ENCODE data around the gene CYP24A1.

The CYP24A1 gene

DNA sequence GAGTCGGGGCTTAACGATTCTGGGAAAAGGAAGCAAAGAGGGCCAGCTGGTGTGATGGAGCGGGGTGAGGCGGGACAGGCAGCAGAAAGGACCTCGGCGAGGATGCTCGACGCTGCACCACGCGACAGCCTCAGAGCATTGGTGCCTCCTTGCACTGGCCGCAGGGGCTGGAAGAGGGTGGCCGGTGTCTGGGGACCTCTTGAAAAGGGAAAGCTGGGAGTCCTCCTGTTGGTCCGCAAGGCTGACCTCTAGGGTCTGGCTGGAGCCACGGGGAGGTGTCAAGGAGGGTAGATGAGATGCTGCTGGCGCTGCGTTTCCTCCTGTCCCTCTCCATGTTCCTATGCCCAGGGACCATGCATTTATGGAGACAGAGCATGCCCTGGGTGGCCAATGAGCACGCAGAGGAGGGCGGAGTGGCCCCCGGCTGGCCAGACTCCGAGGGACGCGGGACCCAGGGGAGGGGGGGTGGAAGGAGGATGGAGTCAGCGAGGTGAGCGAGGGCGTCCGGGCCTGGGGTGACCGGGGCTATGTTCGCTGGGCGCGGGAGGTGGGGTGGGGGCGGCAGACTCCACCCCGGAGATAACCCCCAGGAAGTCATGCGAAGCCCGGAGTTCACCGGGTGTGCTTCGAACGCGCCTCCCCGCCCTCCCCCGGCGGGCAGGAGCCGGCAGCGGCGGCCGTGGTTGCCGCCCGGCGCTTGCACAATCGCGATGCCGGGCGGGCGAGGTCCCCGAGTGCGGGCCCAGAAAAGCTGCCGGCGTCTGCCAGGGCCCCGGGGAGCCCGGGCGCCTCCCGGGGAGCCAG, at the start of gene CYP24A1:
CYP24A1 (minus strand) TSS at position 334 of the 804 bp plus-strand sequence. CDS start 407 bp downstream, outside the sequence.
- DNase-seq (ENCODE audit: low spot score): no peak

DNA sequence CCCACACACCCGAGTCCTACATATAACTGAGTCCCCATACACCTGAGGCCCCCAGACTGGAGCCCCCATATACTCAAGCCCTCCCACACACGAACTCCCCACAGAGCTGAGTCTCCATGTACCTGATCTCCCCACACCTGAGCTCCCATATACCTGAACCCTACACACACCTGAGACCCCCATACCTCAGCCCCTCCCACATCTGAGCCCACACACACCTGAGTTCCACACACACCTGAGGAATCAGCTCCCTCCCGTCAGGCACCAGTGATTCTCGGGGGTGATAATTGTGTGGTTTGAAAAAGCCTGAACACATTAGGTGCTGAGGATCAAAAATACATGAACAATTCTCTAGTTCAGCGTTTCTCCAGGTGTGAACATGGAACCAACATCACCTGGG, 49.5 kb upstream of the CYP24A1 start:
- DNase-seq (ENCODE audit: low spot score): no peak

DNA sequence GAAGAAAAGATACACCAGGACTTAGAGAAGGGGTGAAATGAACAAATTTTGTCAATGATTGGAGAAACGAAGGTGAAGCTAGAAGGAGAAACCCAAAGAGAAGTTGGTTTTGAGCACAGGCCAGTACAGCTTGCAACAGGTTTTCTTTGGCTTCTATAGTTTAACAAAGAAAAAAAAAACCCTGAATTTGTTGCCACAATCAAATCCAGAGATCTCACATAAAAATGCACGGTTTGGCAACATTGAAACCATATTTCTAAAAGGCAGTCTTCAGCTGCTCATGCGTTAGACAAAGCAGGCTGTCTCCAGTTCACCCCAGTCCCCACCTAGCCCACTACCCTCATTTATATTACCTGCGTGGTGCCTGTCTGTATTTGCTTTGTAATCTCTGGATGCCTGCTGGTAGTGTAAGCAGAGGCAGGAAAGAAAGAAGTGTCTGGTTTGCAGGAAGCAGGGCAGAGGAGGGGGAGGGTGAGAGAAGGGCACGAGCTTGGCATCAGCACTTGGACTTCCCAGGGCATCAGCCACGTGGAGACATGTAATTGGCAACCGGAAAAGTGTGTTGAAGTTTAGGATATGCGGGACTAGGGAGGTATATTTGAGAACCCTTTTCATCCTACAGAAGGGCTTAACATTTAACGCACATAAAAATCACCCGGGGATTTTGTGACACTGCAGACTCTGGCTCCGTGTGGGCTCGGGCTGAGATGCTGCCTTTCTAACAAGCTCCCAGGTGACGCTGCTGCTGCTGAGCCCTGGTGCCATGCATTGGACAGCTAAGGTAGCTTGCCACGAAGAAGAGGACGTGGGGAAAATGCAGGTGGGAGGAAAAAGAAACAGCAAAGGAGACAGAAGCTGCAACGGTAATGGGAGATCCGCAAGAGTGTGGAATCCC, 48.5 kb upstream of the CYP24A1 start:
- DNase-seq (ENCODE audit: low spot score): no peak

DNA sequence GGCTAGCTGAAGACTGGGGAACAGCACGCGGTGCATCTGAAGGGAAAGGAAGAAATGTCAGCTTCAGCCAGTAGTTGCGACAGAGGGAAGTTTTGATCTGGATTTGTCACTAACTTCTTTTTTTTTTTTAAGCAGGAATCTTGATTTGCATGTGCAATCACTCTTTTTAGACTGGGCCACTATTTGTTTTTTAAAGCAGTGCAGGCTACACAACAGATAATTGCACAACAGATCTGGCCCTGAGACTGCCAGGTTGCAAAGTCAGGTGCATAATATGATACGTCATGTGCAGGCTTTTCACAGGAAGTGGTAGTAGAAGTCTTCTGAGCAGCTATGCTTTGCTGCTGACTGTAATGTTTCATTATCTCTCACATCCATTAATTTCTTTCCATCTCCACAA, 47.6 kb upstream of the CYP24A1 start:
- no peak for DNase-seq (ENCODE audit: low spot score)

DNA sequence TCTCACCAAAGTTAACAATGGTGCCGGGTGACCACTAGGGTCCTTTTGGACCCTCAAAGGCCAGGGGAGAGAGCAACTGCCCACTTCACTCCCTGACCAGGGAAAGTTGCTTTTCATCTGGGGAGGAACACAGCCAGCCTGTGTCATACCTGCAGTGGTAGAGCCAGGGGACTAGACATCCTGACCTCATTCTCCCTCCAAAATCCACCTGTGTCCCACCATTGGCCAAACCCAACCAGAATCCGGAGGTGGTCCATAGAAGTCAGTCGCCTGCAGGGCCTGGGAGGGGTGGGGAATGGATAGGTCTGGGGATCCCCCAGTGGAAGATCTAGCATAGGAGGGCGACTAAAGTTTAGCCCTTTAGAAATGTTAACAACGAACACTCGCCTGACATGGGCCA, 46.9 kb upstream of the CYP24A1 start:
- no peak for DNase-seq (ENCODE audit: low spot score)

DNA sequence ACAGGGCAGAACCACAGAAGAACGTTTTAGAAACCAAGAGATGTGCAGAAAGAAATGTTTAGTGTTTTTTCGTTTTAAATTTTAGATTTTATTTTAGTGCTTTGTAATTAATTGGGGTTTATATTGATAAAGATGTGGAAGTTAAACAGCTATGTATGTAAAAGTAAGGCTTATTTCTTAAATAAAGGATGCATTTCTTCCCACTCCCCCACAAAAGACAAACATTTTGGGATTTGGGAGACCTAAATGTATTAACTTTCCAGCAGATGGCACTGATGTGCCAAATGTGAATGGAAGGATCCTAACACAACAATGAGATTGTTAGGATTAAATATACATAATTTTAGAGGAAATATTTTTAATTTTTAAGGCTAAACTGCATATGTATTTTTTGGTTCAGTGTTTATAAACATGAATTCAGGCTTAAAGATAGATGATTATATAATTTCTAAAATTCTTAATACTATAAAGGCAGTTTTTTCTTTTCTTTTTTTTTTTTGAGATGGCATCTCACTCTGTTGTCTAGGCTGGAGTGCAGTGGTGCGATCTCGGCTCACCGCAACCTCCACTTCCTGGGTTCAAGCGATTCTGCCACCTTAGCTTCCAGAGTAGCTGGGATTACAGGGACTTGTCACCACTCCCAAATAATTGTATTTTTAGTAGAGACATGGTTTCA, 46.1 kb upstream of the CYP24A1 start:
- no peak for DNase-seq (ENCODE audit: low spot score)

DNA sequence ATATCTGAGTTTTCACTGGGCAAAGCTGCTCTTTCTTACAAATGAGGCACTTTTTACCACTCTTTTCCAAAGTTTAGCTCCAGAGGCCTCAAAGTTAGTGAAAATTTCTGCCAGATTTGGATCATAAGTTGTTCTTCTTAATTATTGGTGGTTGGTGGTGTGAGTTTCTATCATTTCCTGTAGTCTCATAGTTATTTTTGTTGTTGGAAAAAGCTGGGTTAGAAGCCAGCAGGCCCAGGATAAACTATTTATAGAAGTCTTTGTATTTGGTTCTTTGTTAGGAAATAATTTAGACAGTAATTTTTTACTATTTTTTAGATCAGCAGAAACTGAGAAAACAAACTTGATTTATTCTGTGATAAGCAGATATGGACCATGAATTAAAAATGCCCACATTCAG, 44.7 kb upstream of the CYP24A1 start:
- DNase-seq (ENCODE audit: low spot score): no peak

DNA sequence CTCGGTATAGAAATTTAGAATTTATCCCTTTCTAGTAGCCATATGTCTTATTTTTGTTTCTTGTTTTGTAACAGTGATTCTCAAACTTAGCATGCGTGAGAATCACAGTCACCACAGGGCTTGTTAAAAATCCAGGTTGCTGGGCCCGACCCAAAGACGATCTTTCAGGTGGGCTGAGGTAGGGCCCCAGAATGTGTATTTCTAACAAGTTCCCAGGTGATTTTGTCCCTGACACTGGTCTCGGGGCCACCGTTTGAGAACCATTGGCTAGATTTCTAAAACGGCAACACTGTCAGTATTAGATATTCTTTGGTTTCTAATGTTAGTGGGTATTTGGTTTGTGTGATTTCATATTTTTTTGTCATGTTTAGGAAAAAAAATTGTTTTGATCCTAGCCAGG, 44.0 kb upstream of the CYP24A1 start:
- DNase-seq (ENCODE audit: low spot score): no peak

DNA sequence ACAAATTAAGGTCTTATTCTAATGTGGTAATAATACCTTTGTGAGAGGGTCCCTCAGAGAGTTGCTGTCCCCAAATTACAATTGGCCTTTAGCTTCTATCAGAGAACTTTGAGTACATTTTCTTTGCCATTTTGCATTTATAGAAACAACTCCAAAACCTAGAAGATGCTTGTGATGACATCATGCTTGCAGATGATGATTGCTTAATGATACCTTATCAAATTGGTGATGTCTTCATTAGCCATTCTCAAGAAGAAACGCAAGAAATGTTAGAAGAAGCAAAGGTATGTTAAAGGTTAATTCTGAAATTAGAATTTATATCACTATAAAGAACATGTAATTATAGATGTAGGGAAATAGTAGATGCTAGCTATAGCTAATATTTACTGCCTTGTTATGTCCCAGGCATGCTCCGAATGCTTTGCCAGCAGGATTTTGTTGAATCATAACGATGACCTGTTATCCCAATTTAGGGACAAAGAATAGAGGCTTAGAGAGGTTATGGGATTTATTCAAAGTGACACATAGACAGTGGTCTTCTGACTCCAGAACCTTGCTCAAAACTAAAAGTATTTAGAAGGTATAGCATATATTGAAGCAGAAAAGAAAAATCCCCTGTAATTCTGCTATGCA, 41.5 kb upstream of the CYP24A1 start:
- no peak for DNase-seq (ENCODE audit: low spot score)

DNA sequence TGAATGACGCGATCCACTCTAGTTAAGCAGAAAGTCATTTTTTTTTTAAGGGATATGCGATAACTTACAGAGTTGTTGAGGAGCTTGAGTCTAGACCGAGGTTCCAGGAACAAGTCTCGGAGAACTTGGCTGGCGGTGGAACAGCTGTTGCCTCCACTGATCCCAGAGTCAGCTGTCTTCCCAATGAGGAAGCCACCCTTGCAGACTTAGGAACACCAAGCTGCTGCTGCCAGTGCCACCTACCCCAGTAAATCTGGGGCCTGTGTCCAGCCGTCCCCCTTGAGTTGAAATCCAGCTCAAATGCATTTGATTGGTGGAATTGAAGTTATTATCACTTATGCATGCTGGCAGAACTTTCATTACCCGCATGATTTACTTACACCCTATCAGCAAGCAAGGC, 40.8 kb upstream of the CYP24A1 start:
- no peak for DNase-seq (ENCODE audit: low spot score)

DNA sequence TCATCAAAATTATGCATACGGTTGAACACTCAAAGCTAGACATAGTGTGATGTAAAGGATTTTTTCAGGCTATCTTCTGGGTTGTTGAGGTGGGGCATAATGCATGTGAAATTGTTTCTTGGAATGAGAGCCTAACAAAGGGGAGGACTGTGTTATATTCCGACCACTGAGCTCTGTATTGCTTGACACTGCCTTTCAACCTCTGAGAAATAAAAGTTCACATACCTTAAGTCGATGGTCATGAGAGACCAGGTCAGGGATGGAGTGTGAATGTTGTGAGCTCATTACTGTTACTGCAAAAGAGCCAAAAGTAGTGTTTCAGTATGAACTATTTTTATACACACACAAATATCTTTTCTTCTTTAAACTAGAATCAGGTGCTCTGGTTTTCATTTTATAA, 39.1 kb upstream of the CYP24A1 start:
- no peak for DNase-seq (ENCODE audit: low spot score)

DNA sequence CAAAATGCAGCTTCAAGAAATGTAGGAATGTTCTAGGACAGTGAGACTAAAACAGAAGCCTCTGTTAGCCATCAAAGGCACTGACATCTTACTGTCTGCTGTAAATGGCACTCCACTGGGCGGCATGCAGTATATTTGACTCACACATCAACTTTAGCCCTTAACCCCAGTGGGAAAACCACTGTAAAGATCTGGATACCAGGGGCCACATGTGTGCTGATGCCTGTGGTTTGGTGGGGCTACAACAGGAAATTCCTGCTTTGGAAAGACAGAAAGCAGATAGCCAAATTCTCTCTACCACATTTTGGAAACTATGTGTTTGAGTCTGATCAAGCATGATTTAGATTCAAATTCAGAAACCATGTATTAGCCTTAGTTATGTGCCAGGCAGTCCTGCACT, 38.4 kb upstream of the CYP24A1 start:
- no peak for DNase-seq (ENCODE audit: low spot score)

DNA sequence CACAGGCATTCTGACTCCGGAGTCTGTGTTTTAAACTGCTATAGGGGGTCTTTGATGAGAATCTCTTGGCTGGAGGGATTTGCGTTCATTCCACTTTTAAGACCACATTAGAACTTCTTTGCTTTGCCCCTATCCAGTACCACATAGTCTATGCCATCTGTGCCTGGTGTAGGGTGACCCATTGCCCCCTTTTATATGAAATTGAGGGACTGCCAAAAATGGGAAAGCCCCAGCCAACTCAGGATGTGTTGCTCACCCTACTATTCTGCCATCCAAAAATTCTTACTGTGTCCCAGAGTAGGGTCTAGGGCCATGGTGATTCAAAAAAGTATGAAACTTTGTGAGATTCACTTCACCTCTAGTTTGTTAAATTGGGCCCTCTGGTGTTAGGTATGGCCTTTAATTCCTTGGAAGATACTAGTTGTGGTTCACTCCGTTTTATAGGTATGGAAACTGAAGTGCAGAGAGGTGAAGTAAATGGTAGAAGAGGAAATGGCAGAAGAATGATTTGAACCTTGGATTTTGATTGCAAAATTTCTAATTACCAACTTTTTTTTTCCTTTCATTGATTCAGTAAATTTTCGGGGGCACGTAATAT, 35.5 kb upstream of the CYP24A1 start:
- no peak for DNase-seq (ENCODE audit: low spot score)

DNA sequence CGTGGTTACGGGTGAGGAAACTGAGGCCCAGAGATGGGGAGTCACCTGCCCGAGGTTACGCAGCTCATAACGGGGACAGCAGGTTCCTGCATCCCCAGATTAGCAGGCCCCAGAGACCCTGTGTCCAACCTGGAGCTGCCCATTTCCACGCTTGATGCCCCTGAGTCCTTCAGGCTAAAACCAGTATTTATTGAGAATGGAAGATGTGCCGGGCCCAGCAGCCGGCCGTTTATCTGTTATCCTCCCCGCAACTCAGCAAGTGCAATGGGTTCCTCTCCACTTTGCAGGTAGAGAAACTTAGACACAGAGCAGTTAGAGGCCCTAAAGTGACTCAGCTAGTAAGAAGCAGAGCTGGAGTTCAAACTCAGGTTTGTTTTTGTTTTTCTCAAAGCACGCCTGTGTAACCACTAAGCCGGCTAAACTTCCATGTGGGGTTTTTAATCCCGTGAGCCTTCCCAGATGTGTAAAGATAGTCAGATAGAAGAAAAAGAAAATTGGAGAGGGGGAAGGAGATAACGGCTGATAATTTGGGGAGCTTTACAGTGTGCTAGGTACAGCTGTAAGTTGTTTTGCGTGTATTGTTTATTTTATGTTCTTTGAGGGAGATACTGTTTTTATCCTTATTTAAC, 34.9 kb upstream of the CYP24A1 start:
- DNase-seq (ENCODE audit: low spot score): no peak

DNA sequence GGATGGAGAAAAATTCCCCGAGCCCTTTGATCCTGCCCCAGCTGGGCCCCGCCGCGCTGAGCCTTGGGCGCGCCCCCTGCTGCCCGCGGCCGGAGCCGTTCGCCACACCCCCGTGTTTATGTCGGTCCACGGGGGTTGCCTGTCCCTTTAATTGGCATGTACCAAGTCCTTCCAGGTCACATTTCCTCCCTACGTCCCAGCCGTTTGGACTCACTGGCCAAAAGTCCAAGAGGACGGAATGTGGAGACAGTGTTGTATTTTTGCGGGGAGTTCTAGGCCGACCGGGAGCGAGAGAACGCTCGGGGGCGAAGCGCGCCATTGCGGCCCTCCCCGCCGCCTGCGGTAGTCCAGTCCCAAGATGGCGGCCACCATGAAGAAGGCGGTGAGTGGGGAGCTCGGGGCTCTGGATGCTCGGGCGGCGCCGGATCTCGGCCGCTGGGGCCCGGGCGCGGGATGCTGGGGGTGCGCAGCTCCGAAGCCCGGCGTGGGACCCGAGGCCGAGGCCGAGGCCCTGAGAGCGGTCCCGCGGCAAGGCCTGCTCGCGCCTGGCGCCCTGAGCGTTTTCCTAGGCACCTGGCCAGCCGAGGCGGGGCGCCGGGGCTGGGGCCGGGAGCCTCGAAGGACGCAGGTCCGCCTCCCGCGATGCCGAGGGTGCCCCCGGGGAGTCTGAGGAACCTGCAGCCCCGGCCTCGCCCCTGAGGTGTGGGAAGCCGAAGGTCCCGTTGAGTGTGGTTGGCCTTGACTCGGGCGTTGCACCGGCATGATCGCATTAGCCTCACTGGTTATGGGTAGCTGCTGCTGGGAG, 34.2 kb upstream of the CYP24A1 start, which contains the start of gene PFDN4:
PFDN4 (plus strand) TSS at position 345 of the 805 bp plus-strand sequence; CDS start at position 359, 14 bp downstream.
- peak; percentile 92 for DNase-seq (ENCODE audit: low spot score)

DNA sequence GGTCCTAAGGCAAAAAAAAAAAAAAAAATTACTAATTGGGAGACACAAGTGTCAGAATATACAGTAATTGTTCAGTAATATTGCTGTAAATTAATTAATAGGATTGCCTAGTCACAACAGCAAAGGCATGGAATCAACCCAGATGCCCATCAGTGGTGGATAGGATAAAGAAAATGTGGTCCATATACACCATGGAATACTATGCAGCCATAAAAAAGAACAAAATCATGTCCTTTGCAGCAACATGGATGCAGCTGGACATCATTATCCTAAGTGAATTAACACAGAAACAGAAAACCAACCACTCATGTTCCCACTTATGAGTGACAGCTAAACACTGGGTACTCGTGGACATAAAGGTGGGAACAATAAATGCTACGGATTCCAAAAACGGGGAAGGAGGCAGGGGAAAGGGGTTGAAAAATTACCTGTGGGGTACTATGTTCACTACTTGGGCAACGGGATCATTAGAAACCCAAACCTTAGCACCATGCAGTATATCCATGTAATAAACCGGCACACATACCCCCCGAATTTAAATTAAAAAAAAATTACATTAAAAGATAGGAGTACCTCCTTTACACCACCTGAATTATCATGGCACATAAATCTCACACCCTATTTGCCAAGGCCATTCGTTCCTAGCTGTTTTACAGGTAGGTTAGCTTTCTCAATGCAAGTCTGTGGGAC, 33.4 kb upstream of the CYP24A1 start:
- no peak for DNase-seq (ENCODE audit: low spot score)

DNA sequence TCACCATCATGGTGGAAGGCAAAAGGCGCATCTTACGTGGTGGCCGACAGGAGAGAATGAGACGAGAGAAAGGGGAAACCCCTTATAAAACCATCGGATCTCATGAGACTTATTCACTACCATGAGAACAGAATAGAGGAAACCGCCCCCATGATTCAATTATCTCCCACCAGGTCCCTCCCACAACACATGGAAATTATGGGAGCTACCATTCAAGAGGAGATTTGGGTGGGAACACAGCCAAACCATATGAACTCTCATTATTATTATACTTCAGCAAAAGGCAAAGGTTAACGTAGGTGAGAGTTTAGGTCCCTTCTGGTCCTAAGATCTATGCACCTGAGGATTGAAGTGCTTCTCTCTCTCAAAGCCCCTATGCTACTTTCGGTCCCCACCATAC, 31.7 kb upstream of the CYP24A1 start:
- no peak for DNase-seq (ENCODE audit: low spot score)

DNA sequence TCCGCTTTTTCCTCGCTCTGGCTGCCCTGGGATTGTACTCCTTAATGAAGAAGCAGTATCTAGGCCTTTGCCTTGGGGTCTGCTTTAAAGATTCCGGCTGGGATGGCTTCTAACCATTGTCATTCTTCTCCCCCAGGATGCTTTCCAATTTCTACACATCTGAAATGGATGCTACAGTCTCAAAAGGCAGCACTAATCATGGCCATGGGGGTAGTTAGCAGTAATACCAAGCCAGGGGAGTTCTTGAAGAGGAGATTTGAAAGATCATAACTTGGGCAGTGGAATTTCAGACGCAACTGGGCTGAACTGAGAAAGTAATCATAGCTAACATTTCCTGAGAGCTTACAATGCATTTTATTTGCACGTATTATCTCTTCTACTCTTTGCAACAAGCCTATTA, 30.7 kb upstream of the CYP24A1 start:
- no peak for DNase-seq (ENCODE audit: low spot score)

DNA sequence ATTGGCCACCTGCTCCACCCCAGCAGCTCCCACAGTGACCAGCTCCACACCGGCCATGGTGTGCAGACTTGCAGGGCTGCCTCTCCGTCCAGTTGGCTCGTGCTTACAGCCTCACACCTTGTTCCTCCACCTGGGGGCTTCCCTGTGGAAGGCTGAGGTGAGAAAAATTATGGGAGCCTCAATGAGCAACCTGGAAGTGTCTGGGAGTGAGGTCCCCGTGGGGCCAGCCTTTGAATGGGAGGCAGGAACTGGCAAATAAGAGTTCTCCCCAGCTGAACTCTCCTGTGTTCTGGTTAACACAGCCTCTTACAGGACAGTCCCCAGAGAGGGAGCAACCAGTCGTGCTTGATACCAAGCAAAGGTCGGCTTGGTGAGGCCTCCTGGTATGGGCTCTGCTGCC, 30.3 kb upstream of the CYP24A1 start:
- DNase-seq (ENCODE audit: low spot score): no peak

DNA sequence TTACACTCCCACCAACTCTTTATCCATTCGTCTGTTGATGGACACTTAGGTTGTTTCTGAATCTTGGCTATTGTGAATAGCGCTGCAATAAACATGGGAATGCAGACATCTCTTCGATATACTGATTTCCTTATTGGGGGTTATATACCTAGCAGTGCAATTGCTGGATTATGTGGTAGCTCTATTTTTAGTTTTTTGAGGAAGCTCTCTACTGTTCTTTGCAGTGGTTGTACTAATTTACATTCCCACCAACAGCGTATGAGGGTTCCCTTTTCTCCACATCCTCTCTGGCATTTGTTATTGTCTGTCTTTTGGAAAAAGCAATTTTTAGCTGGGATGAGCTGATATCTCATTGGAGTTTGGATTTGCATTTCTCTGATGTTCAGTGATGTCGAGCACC, 29.5 kb upstream of the CYP24A1 start:
- no peak for DNase-seq (ENCODE audit: low spot score)

Measured in left forelimb (tissue), 1 donor.